Keratinocyte (primary cell): ENCODE results near the gene RERE. TPM values are rescaled to one million over a fixed set of nuclear protein-coding genes. Genes with fewer than 3 reads are reported as not detected.
A peak's percentile ranks its signal among the peaks of the same experiment; 100 is the strongest.
"Not testable (repeated sequence)": the region's sequence is repeated elsewhere in the genome, so short reads cannot be mapped to it uniquely, and the experiment has no call there.

Experiments
- DNase-seq: peaks from one replicate; pipeline ENCODE4 v3.0.0-alpha.2; 2011; ENCODE audit warnings: low read depth, missing footprints, low spot score
- FAIRE-seq: peaks from 2 replicates; lab custom pipeline; 2011; peaks lifted over from hg19 to GRCh38; lab: Jason Lieb, UNC
- H2AFZ ChIP-seq: 2 replicates; pipeline ENCODE4 v1.6.0; 2012; ENCODE audit warnings: low read length, control low read depth, inconsistent platforms; ENCODE audit not compliant: control insufficient read depth
- H3K27ac ChIP-seq: 2 replicates; pipeline ENCODE4 v1.5.1; 2011; ENCODE audit warnings: low read length; ENCODE audit not compliant: control insufficient read depth, insufficient read depth
- H3K27me3 ChIP-seq: 3 replicates; pipeline ENCODE4 v1.6.0; 2011; ENCODE audit warnings: low read length; ENCODE audit not compliant: control insufficient read depth, insufficient read depth; ENCODE audit errors: extremely low read depth
- H3K36me3 ChIP-seq, 2 experiments: 2 replicates in 1 of 2; 3 replicates in 1 of 2; pipeline ENCODE4 v1.5.1; 2011; ENCODE audit warnings: low read length in 2 of 2, mild to moderate bottlenecking in 1 of 2; ENCODE audit not compliant: control insufficient read depth in 2 of 2, insufficient read depth in 2 of 2; ENCODE audit errors: extremely low read depth in 1 of 2
- H3K4me1 ChIP-seq: 3 replicates; pipeline ENCODE4 v1.5.1; 2011; ENCODE audit warnings: low read length; ENCODE audit not compliant: control insufficient read depth, insufficient read depth; ENCODE audit errors: extremely low read depth
- H3K4me2 ChIP-seq: 3 replicates; pipeline ENCODE4 v1.6.0; 2011; ENCODE audit warnings: low read depth, low read length; ENCODE audit not compliant: control insufficient read depth, insufficient read depth; ENCODE audit errors: extremely low read depth
- H3K4me3 ChIP-seq, 3 experiments: fragments of 200-600 bp in 1 of 3; sonication (generic) in 1 of 3; 2 replicates in 2 of 3; 3 replicates in 1 of 3; pipeline ENCODE4 v1.5.1; 2011 to 2016; ENCODE audit warnings: low read length in 3 of 3, mild to moderate bottlenecking in 3 of 3, control low read depth in 2 of 3, inconsistent platforms in 1 of 3, low read depth in 1 of 3, mixed read lengths in 1 of 3, mixed run types in 1 of 3, moderate library complexity in 1 of 3; ENCODE audit not compliant: control insufficient read depth in 2 of 3, insufficient read depth in 2 of 3; ENCODE audit errors: extremely low read depth in 1 of 3
- H3K79me2 ChIP-seq: 2 replicates; pipeline ENCODE4 v1.6.0; 2012; ENCODE audit warnings: low read length; ENCODE audit not compliant: control insufficient read depth, insufficient read depth
- H3K9ac ChIP-seq: 3 replicates; pipeline ENCODE4 v1.6.0; 2011; ENCODE audit warnings: low read length; ENCODE audit not compliant: control insufficient read depth, insufficient read depth; ENCODE audit errors: extremely low read depth
- H3K9me1 ChIP-seq: 3 replicates; pipeline ENCODE4 v1.6.0; 2011; ENCODE audit warnings: low read length; ENCODE audit not compliant: control insufficient read depth, insufficient read depth; ENCODE audit errors: extremely low read depth
- H3K9me3 ChIP-seq: 2 replicates; pipeline ENCODE4 v1.5.1; 2012; ENCODE audit warnings: low read depth, low read length; ENCODE audit not compliant: control insufficient read depth
- H4K20me1 ChIP-seq: 3 replicates; pipeline ENCODE4 v1.6.0; 2011; ENCODE audit warnings: low read length; ENCODE audit not compliant: control insufficient read depth, insufficient read depth; ENCODE audit errors: extremely low read depth
- CTCF ChIP-seq, 3 experiments: IDR thresholded peaks in 1 of 3; conservative IDR thresholded peaks in 1 of 3; optimal IDR thresholded peaks in 1 of 3; 2 replicates in 2 of 3; 3 replicates in 1 of 3; pipeline versions ENCODE3 to v1.5.1; 2011; ENCODE audit warnings: low read length in 3 of 3, mild to moderate bottlenecking in 3 of 3, moderate library complexity in 2 of 3, control low read depth in 1 of 3, inconsistent platforms in 1 of 3; ENCODE audit not compliant: insufficient read depth in 2 of 3; ENCODE audit errors: extremely low read depth in 1 of 3
- EZH2 ChIP-seq: IDR thresholded peaks from one replicate; pipeline ENCODE4 v1.6.1; 2012; ENCODE audit warnings: inconsistent platforms, mild to moderate bottlenecking, low read length, moderate library complexity
- dilution Hi-C: fragments of 300-500 bp; cut with MboI; formaldehyde crosslinking; loops from one replicate; pipeline ENCODE4 v1.7.0; 2020; ENCODE audit warnings: low sequenced_read_pairs; ENCODE audit not compliant: extremely low pct_ligation_motif_present
- polyA plus RNA-seq, 5 experiments: library from polyadenylated mRNA; depleted of rRNA in 3 of 5; stranded (reverse) in 3 of 5; stranded (forward) in 1 of 5; unstranded in 1 of 5; fragments of >200 nt; gene quantifications; 1 replicate in 1 of 5; 2 replicates in 3 of 5; 3 replicates in 1 of 5; pipeline versions ENCODE4 v1.2.1 to v1.2.3, GENCODE V29; 2011 to 2012; ENCODE audit warnings: missing spikeins in 2 of 5, low read depth in 1 of 5, low replicate concordance in 1 of 5

Gene RERE
- polyA plus RNA-seq, 1 donor (not counting 4 experiments of a cell fraction or from before 2014, with no cell fraction given), result 3.8 TPM

DNA sequence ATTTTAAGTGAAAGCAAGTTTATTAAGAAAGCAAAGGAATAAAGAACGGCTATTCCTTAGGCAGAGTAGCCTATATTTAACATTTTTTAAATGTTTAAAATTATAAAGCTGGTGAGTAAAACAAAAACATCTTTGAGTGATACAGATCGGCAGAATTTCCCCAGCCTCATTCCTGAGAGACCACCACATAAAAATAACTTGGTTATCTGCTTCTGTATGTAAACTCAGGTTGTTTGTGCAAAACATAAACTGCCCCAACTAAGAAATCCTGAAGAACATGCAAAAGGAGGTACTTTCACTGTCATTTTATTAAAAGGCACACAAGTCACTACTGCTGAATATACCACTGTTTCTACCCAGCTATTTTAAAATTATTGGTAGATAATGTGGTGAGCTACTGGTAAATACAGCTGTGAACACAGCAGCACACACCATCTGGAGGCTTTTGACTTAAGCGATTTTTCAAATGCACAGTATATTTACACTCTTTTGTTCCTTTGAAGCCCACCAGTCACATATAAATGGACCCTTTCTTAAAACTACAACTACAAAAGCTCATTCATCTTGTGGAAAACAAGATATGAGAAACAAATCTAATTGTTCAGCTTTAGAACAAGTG, 119.3 kb downstream of the RERE start:
- H3K4me1 ChIP-seq, result peaks cover 10% of the 10 kb centered on the region
- H3K79me2 ChIP-seq, result peaks cover 51% of the 10 kb centered on the region
- no peak overlapping the region for H3K9ac ChIP-seq
- H3K4me3 ChIP-seq, result no peak overlapping the region
- no peaks in the 10 kb centered on the region for H3K36me3 ChIP-seq
- H3K4me2 ChIP-seq, result no peak overlapping the region
- DNase-seq (no peak), FAIRE-seq (no peak)
- no peak overlapping the region for H2AFZ ChIP-seq
- TF ChIP-seq EZH2 (no peak), CTCF (optimal IDR thresholded peaks at IDR 0.05 in 1 of 3, IDR thresholded peaks at IDR 0.05 in 1 of 3, conservative IDR thresholded peaks at IDR 0.05 in 1 of 3; ENCODE audit: extremely low read depth in 1 of 3, insufficient read depth in 2 of 3, low read length in 3 of 3) (no peak)
- no peak overlapping the region for H3K27ac ChIP-seq
- no peaks in the 10 kb centered on the region for H3K9me1 ChIP-seq
- no peaks in the 10 kb centered on the region for H3K9me3 ChIP-seq
- no peaks in the 10 kb centered on the region for H4K20me1 ChIP-seq
- no peaks in the 10 kb centered on the region for H3K27me3 ChIP-seq
- dilution Hi-C loops, result no loop called here

GRCh38 chr1:8695442-8695841, 122.0 kb downstream of the RERE start:
- H2AFZ ChIP-seq, FAIRE-seq, H3K9me3 ChIP-seq, dilution Hi-C loops, H3K4me3 ChIP-seq, H4K20me1 ChIP-seq, H3K9ac ChIP-seq, H3K4me1 ChIP-seq, H3K36me3 ChIP-seq, H3K4me2 ChIP-seq, H3K9me1 ChIP-seq, H3K27ac ChIP-seq, H3K27me3 ChIP-seq, DNase-seq: not testable (repeated sequence)
- H3K79me2 ChIP-seq, result peaks cover 40% of the 10 kb centered on the region

- DNase-seq, result no peak
- no peaks in the 10 kb centered on the region for H3K36me3 ChIP-seq
- FAIRE-seq, result peak; percentile 43
- no peak overlapping the region for H3K4me3 ChIP-seq
- dilution Hi-C loops, result no loop called here
- H3K27me3 ChIP-seq, result no peaks in the 10 kb centered on the region
- no peaks in the 10 kb centered on the region for H3K9me1 ChIP-seq
- no peak overlapping the region for H3K27ac ChIP-seq
- H3K4me2 ChIP-seq, result no peak overlapping the region
- no peak overlapping the region for H3K9ac ChIP-seq
- H3K79me2 ChIP-seq, result peaks cover 21% of the 10 kb centered on the region
- H3K9me3 ChIP-seq, result no peaks in the 10 kb centered on the region
- no peaks in the 10 kb centered on the region for H4K20me1 ChIP-seq
- TF ChIP-seq EZH2 (no peak), CTCF (optimal IDR thresholded peaks at IDR 0.05 in 1 of 3, IDR thresholded peaks at IDR 0.05 in 1 of 3, conservative IDR thresholded peaks at IDR 0.05 in 1 of 3; ENCODE audit: extremely low read depth in 1 of 3, insufficient read depth in 2 of 3, low read length in 3 of 3) (no peak)
- no peaks in the 10 kb centered on the region for H3K4me1 ChIP-seq
- H2AFZ ChIP-seq, result no peak overlapping the region
Measured at GRCh38 chr1:8693107-8693506, 124.3 kb downstream of the RERE start.
